ENCODE measurements around the gene SLC44A3. TPM values are rescaled to one million over a fixed set of nuclear protein-coding genes. Genes with fewer than 3 reads are reported as not detected.

SLC44A3 gene
- total and polyA plus RNA-seq, 9 of the 15 experiments (the other 6 are each of a cell fraction or from before 2014, with no cell fraction given) = not detected

DNA sequence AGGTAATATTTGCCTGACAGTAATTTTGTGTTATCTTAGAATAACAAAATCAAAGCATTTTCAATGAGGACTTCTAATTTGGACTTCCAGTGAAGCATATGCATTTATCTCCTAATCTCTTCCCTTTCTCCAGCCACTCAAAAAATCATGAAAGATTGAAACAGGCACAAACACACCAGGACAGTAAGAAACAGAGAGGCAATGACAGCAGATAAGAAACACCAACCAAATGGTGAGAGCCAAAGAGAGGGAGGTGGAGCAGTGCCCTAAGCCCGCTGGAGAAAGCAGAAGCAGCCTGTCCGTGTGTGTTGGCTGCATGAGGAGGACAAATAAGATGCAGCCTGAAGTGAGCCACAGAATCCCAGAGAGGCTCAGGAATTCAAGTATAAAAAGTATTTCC is 39.0 kb downstream of the SLC44A3 start:
- FAIRE-seq (no peak), ATAC-seq (no peak), DNase-seq (ENCODE audit: extremely low read depth in 1 of 4, low spot score in 3 of 4) (no peak)
- peaks cover 3 to 14% of the 10 kb centered on the region in 2 experiments; a peak in 4 of 5 replicates for H3K27me3 ChIP-seq (ENCODE audit: control insufficient read depth in 2 of 2, insufficient read depth in 2 of 2, low read length in 2 of 2)
- no peaks in the 10 kb centered on the region; a peak in 1 of 5 replicates for H3K4me1 ChIP-seq (replicated peaks in 1 of 2; ENCODE audit: control insufficient read depth in 2 of 2, insufficient read depth in 2 of 2, low read length in 2 of 2)
- H3K9me3 ChIP-seq (replicated peaks; ENCODE audit: control insufficient read depth, insufficient read depth, low read depth, low read length) = no peaks in the 10 kb centered on the region
- intact Hi-C loops (cut with micrococcal nuclease) = no loop called here
- H3K9ac ChIP-seq (ENCODE audit: insufficient read depth in 1 of 2, low read depth in 2 of 2, low read length in 2 of 2) = no peak overlapping the region
- H4K20me1 ChIP-seq (replicated peaks; ENCODE audit: control insufficient read depth, insufficient read depth, low read length) = no peaks in the 10 kb centered on the region
- no peak overlapping the region for H3K4me2 ChIP-seq (ENCODE audit: insufficient read depth, low read length)
- no peak overlapping the region for H3K27ac ChIP-seq (ENCODE audit: extremely low read depth, low read depth, low read length)
- WGBS (ENCODE audit: insufficient coverage, low coverage, missing lambda C conversion rate) = 0% methylated on average over 2 of the region's 2 CpGs
- H3K4me3 ChIP-seq = no peak overlapping the region
- no TSS peak for BruUV-seq (replicated peaks)
- POLR2A ChIA-PET = no interaction called here
- CTCF ChIA-PET (ENCODE audit: low intra/inter-chr PET ratio) = no interaction called here
- H3K9me1 ChIP-seq (ENCODE audit: control insufficient read depth, insufficient read depth, low read length) = no peaks in the 10 kb centered on the region
- no peaks in the 10 kb centered on the region for H3K79me2 ChIP-seq (ENCODE audit: control insufficient read depth, insufficient read depth, low read length)
- in situ Hi-C loops (cut with MboI) = loop anchor here (5.0 to 10.0 kb wide), 2 partner anchors 183 to 386 kb away; no protein-coding TSS in a partner anchor
- no peak overlapping the region for H2AFZ ChIP-seq (ENCODE audit: low read depth, low read length)
- no peaks in the 10 kb centered on the region for H3K36me3 ChIP-seq (ENCODE audit: control insufficient read depth, insufficient read depth, low read length)
- TF ChIP-seq MTA3 (IDR thresholded peaks at IDR 0.05; ENCODE audit: borderline replicate concordance) (no peak), SOX6 (IDR thresholded peaks at IDR 0.05) (no peak), ARID2 (IDR thresholded peaks at IDR 0.05) (no peak), GATAD2B (IDR thresholded peaks at IDR 0.05; ENCODE audit: borderline replicate concordance) (no peak), SMARCB1 (IDR thresholded peaks at IDR 0.05; ENCODE audit: insufficient read length, low read depth) (no peak), ZFP30 (CRISPR knock-in tag; IDR thresholded peaks at IDR 0.05; ENCODE audit: borderline replicate concordance) (no peak), PTBP1 (IDR thresholded peaks at IDR 0.05; ENCODE audit: low read depth, low read length) (no peak), RCOR1 (IDR thresholded peaks at IDR 0.05; ENCODE audit: borderline replicate concordance in 1 of 2, low read depth in 2 of 2, low read length in 2 of 2) (no peak), TCF3 (CRISPR knock-in tag; IDR thresholded peaks at IDR 0.05) (no peak), NR4A1 (CRISPR knock-in tag; IDR thresholded peaks at IDR 0.05) (no peak), NR4A1 (tag; IDR thresholded peaks at IDR 0.05) (no peak), TBL1XR1 (IDR thresholded peaks at IDR 0.05; ENCODE audit: low read length in 2 of 2) (no peak)
- TF ChIP-seq, protein P1, sequence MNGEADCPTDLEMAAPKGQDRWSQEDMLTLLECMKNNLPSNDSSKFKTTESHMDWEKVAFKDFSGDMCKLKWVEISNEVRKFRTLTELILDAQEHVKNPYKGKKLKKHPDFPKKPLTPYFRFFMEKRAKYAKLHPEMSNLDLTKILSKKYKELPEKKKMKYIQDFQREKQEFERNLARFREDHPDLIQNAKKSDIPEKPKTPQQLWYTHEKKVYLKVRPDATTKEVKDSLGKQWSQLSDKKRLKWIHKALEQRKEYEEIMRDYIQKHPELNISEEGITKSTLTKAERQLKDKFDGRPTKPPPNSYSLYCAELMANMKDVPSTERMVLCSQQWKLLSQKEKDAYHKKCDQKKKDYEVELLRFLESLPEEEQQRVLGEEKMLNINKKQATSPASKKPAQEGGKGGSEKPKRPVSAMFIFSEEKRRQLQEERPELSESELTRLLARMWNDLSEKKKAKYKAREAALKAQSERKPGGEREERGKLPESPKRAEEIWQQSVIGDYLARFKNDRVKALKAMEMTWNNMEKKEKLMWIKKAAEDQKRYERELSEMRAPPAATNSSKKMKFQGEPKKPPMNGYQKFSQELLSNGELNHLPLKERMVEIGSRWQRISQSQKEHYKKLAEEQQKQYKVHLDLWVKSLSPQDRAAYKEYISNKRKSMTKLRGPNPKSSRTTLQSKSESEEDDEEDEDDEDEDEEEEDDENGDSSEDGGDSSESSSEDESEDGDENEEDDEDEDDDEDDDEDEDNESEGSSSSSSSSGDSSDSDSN (IDR thresholded peaks at IDR 0.05; ENCODE audit: borderline replicate concordance in 1 of 2, low read depth in 2 of 2, low read length in 2 of 2) = no peak
- TF ChIP-seq, protein P2, sequence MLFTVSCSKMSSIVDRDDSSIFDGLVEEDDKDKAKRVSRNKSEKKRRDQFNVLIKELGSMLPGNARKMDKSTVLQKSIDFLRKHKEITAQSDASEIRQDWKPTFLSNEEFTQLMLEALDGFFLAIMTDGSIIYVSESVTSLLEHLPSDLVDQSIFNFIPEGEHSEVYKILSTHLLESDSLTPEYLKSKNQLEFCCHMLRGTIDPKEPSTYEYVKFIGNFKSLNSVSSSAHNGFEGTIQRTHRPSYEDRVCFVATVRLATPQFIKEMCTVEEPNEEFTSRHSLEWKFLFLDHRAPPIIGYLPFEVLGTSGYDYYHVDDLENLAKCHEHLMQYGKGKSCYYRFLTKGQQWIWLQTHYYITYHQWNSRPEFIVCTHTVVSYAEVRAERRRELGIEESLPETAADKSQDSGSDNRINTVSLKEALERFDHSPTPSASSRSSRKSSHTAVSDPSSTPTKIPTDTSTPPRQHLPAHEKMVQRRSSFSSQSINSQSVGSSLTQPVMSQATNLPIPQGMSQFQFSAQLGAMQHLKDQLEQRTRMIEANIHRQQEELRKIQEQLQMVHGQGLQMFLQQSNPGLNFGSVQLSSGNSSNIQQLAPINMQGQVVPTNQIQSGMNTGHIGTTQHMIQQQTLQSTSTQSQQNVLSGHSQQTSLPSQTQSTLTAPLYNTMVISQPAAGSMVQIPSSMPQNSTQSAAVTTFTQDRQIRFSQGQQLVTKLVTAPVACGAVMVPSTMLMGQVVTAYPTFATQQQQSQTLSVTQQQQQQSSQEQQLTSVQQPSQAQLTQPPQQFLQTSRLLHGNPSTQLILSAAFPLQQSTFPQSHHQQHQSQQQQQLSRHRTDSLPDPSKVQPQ (CRISPR knock-in tag; IDR thresholded peaks at IDR 0.05; ENCODE audit: borderline replicate concordance) = no peak
- TF ChIP-seq, protein P3, sequence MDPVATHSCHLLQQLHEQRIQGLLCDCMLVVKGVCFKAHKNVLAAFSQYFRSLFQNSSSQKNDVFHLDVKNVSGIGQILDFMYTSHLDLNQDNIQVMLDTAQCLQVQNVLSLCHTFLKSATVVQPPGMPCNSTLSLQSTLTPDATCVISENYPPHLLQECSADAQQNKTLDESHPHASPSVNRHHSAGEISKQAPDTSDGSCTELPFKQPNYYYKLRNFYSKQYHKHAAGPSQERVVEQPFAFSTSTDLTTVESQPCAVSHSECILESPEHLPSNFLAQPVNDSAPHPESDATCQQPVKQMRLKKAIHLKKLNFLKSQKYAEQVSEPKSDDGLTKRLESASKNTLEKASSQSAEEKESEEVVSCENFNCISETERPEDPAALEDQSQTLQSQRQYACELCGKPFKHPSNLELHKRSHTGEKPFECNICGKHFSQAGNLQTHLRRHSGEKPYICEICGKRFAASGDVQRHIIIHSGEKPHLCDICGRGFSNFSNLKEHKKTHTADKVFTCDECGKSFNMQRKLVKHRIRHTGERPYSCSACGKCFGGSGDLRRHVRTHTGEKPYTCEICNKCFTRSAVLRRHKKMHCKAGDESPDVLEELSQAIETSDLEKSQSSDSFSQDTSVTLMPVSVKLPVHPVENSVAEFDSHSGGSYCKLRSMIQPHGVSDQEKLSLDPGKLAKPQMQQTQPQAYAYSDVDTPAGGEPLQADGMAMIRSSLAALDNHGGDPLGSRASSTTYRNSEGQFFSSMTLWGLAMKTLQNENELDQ (CRISPR knock-in tag; IDR thresholded peaks at IDR 0.05; ENCODE audit: borderline replicate concordance) = no peak

All from K562 (cell line).